22Rv1 (cell line): Measurements from ENCODE around the gene TAF12.

ENCODE experiments used
- CTCF ChIP-seq: fragments of 450-650 bp; IDR thresholded peaks from 2 replicates; pipeline ENCODE4 v1.5.1; 2017; ENCODE audit warnings: mild to moderate bottlenecking
- ZFX ChIP-seq: fragments of 450-650 bp; IDR thresholded peaks from 2 replicates; pipeline ENCODE4 v1.6.1; 2017; ENCODE audit warnings: antibody characterized with exemption, borderline replicate concordance

- TF ChIP-seq CTCF (no peak), ZFX (no peak)
Measured at GRCh38 chr1:28646040-28646439, 3.2 kb upstream of the TAF12 start.
